Stimulated activated CD8-positive, alpha-beta memory T cell treated with anti-CD3 and anti-CD28 coated beads, Interleukin-12 subunit alpha, Interleukin-12 subunit beta, amount 100 ng/mL, for 4 hours (primary cell): ENCODE results near the gene TMEM163.

Source experiments
- DNase-seq: peaks from one replicate; pipeline ENCODE4 v3.0.0-alpha.2; 2020; ENCODE audit warnings: low read depth

TMEM163 gene

DNA sequence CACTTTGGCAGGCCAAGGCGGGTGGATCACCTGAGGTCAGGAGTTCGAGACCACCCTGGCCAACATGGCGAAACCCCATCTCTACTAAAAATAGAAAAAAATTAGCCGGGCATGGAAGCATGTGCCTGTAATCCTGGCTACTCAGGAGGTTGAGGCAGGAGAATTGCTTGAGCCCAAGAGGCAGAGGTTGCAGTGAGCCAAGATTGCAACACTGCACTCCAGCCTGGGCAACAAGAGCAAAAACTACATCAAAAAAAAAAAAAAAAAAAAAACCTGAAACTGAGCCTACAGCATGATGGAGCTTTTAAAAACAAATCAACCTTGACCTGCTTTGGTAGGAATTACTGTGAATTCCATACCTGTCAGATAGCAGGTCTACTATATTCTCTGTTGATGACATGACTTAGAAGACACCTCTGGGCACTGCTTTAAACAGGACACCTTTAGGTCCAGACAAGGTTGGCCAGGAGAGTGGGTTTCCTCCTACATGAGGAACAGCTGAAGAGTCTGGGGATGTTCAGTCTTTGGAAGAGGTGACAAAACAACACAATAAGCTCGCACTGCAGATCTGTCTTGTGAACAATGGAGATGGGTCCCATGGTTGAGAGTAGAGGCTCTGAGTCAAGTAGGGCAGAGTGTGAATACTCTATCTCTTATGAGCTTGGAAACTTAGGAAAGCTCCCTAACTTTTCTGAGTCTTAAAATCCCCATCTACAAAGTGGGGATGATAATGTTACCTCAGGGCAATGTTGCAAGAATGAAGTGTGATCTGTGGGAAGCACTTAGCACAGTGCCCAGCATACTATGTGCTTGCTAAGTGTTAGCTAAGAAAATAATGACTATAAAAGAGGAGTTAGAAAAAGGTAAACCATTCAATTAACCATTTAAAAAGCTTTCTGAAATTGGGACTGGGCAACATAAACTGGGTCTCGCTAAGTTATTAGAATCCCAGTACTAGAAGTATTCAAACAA, 25.2 kb downstream of the TMEM163 start:
- DNase-seq: no peak

GRCh38 chr2:134692499-134692898, 26.3 kb downstream of the TMEM163 start:
- no peak for DNase-seq

DNA sequence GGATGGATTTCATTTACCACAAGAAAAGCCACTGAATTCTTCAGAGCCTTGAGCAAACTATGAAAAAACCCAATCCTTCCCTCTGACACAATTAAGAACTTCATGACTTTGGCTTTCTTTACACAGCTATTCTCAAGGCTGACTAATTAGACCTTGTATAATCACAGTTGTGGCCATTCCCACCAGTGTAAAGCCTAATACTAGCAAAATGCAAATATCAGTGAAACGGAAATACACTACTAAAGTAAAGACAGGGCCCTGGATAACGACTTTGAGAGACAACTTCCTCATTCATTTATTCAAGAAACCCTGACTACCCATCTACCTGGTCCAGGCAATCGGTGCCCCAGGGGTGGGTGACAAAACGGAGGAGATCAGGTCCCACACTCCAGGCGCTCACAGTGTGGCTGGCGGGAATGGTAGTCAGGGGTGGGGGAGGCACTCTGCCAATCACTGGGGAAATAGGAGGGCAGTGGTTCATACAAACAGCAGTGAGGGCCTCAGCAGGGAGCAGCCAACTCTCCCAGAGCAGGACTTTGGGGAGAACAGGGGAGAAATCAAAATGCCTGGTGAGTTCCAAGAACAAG, 28.1 kb downstream of the TMEM163 start:
- DNase-seq: no peak

DNA sequence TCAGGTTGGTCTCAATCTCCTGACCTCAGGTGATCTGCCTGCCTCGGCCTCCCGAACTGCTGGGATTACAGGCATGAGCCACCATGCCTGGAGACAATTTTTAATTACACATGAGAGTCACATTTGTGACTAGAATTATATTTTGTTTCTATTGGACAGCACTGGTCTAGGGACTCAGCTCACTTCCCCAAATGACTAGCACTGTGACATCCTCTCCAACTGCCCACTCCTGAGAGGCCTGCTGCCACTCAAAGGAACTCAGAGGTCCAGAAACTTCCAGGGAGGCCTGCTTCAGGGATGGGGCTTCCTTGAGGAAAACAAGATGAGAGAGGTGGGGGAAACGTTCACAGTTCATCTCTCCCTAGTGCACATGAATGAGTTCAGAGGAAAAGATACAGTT, 29.5 kb downstream of the TMEM163 start:
- no peak for DNase-seq

DNA sequence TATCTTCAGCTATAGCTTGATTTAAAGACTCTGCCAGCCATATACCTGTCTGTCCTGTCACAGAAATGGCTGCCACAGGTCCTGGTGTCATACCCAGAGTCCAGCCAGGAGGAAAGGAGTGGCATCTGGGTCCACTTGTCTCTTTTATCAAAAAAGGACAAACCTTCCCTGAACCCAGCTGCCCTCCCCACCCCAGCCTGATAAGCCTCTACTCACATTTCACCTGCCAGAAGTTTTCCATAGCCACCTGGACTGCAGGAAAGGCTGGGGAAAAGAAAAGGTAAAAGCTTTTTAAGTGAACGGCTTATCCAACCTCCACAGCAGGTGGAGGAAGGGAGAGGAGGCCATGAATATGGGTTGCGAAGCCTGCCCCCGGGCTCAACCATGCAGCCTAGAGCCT, 32.8 kb downstream of the TMEM163 start:
- no peak for DNase-seq

GRCh38 chr2:134683561-134684112, 35.2 kb downstream of the TMEM163 start:
- no peak for DNase-seq

- DNase-seq: no peak
Measured at GRCh38 chr2:134682726-134683125, 36.1 kb downstream of the TMEM163 start.

- no peak for DNase-seq
Measured at GRCh38 chr2:134681201-134681600, 37.6 kb downstream of the TMEM163 start.

DNA sequence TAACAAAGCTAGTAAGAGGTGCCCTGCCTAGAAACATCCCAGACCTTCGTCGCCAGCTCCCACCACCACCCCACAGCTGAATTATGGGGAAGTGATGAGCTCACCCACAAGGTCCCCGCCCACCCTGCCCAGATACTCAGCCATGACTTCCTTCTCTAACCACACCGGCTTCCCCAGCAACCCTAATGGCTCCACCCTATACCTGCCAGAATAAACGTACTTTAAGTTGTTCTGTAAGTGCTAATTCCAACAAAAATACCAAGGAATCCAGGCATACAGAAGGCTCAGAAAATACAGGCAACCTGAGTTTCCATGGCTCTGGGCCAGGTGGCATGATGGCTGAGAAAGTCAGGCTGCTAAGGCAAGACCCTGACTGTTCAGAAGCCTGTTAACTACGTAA, 39.1 kb downstream of the TMEM163 start:
- no peak for DNase-seq

- DNase-seq: no peak
Measured at GRCh38 chr2:134679294-134679693, 39.5 kb downstream of the TMEM163 start.

DNA sequence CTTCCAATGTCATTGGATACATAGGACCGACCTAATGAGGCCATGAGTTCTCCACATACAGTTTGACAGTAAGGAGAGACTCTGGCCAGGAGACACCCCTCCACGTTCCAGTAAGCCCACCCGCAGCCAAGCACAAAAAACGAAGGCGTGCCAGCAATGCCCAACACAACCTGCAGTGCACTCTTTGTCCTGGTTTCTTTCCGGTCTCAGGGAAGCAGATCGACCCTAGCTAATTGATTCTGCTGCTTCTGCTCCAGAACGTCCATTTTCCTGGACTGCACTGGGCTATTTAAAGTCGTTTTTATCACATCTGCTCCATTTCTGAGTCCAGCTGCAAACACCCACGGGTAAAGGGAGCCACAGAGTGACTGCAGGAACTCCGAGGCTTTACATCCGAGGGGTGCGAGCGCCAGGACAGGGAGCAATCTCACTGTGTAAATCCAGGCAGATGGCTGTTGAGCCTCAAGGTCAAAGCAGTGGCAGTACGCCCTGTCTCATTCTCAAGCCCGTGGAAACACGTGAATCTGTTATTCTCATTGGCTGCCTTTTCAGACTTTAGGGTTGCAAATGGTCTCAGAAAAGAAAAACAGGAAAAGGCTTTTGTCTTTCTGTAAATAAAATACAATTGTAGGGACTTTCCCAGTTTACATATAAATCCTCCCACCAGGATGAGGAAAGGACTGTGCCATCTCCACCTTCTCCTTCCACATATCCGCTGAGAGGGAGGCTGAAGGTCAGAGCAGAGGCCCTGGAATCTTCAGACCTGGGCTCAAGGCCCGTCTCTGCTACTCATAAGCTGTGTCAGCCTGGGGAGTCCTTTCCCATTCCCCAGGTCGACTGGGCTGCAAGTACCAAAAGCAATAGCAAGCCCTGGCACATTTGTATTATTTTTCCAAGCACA, 40.7 kb downstream of the TMEM163 start:
- no peak for DNase-seq

DNA sequence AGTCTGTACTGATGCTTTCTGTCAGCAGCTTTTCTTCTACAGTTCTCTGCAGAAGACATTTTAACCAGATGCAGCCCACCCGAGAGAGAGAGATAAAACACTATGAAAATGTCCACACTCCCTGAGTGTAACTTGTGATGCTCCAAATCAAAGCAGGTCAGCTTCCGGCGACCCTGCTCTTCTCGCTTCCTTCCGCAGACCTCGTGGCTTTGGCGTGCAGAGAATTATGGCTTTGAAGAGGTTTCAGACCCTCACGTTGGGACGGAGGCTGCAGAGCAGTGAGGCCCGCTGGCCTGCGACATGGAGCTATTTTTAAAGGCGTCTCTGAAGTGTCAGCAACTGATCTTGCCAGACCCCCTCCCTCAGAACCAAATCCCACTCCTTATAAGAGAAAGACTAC, 41.8 kb downstream of the TMEM163 start:
- DNase-seq: no peak

- no peak for DNase-seq
Measured at GRCh38 chr2:134675314-134675713, 43.5 kb downstream of the TMEM163 start.

GRCh38 chr2:134674687-134675086, 44.1 kb downstream of the TMEM163 start:
- DNase-seq: no peak

GRCh38 chr2:134671513-134671912, 47.3 kb downstream of the TMEM163 start:
- no peak for DNase-seq

- no peak for DNase-seq
Measured at GRCh38 chr2:134670955-134671354, 47.8 kb downstream of the TMEM163 start.

DNA sequence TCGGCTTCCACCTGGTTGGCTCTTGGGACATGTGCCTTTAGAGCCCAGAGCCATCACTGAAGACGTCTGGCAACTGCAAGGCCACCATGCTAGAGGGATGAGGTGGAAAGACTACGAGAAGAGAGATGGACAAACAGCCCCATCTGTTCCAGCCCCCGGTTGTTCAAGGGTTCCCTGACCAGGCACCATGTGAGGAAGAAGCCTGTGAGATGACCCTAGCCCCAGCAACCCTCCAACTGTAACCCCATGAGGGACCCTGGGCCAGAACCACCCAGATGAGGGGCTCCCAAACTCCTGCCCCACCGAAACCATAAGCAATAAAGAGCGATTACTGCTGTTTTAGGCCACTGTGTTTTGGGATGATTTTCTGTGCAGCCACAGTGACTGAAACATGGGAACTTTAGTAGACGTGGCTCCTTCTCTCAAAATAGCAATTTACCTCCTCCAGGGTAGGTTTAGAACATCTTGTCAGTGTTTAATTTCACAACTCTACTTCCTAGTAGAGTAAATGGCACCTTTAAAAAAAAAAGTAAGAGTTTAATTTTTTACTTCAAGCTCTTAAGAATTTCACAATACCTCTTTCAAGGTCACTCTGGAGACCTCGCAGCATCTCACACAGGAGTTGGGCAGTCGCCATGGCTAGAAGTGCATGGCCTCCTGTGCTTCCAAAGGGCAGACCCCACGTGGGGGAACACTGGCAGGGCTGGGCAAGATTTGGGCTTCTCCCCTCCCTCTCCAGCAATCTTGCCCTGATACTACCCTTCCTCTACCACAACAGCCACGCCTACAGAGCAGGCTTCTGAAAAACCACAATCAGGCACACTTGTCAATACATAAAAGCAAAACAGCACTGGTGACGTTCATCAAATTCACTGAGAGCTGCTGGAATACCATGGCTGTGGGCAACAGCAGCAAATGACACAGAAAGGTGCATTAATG, 48.8 kb downstream of the TMEM163 start:
- DNase-seq: peak; percentile 46

GRCh38 chr2:134668821-134669220, 50.0 kb downstream of the TMEM163 start:
- DNase-seq: peak; percentile 68

DNA sequence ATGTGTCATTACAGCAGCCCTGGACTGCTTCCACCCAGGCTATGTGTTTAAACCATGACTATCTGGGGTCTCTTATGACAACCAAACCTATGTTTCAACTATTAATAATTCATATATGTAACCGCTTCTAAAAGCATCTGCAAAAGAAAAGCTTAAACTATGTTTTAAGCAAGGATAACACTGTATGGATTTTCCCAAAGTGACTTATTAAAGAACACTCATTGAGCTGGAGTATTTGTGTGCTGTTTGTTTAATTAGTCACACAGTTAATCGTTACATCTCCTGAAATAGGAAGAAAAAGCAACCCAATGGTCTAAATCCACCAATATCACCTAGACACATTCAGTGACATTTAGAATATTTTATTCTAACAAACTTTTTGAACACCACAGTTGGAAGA, 51.3 kb downstream of the TMEM163 start:
- DNase-seq: no peak

- DNase-seq: no peak
Measured at GRCh38 chr2:134667081-134667480, 51.7 kb downstream of the TMEM163 start.
